GM12878 (cell line): ENCODE data around the gene C1QTNF5. TPM values are rescaled to one million over a fixed set of nuclear protein-coding genes. Genes with fewer than 3 reads are reported as not detected.

ENCODE experiments used
- ATAC-seq: fragments of 200-7000 bp; cut with Tn5 transposase; 3 replicates; pipeline ENCODE4 v1.9.1; 2020; ENCODE audit warnings: mild to moderate bottlenecking, moderate library complexity
- Bru-seq: library from RNA; stranded (reverse); fragments of 400-500 nt; gene quantifications from one replicate; lab custom pipeline; 2021; lab: Mats Ljungman, UMichigan
- BruChase-seq, 2 experiments: library from RNA; stranded (reverse); fragments of 400-500 nt; gene quantifications; one replicate each; lab custom pipeline; 2021; lab: Mats Ljungman, UMichigan
- BruUV-seq: library from RNA; stranded (reverse); fragments of 400-500 nt; replicated peaks from 2 replicates; lab custom pipeline; 2021; lab: Mats Ljungman, UMichigan
- CTCF ChIA-PET: fragments of 300-600 bp; sonication (Branson Sonifier 250); formaldehyde crosslinking; extraction: SDS; loops from one replicate; lab custom pipeline; 2021; ENCODE audit warnings: inconsistent platforms; lab: Yijun Ruan, JAX
- POLR2A ChIA-PET: fragments of 350-600 bp; formaldehyde crosslinking; extraction: SDS; loops from one replicate; lab custom pipeline; 2021; ENCODE audit warnings: inconsistent platforms; lab: Charles Lee
- RAD21 ChIA-PET: fragments of 300-600 bp; sonication (Branson Sonifier 250); formaldehyde crosslinking; loops from one replicate; lab custom pipeline; 2023; ENCODE audit warnings: antibody characterized with exemption; ENCODE audit not compliant: unreplicated experiment; lab: Charles Lee
- SMC1A ChIA-PET: fragments of 300-600 bp; sonication (Branson Sonifier 250); formaldehyde crosslinking; loops from one replicate; lab custom pipeline; 2023; ENCODE audit not compliant: unreplicated experiment, uncharacterized antibody; lab: Charles Lee
- DNase-seq: peaks from one replicate; pipeline ENCODE4 v3.0.0-alpha.2; 2011; ENCODE audit warnings: low read depth, low spot score
- FAIRE-seq: peaks from 3 replicates; lab custom pipeline; 2011; peaks lifted over from hg19 to GRCh38; lab: Jason Lieb, UNC
- H2AFZ ChIP-seq: 2 replicates; pipeline ENCODE4 v1.6.0; 2011; ENCODE audit warnings: low read depth, low read length, control low read depth; ENCODE audit not compliant: control insufficient read depth
- H3K27ac ChIP-seq: 2 replicates; pipeline ENCODE4 v1.5.1; 2011; ENCODE audit warnings: control low read depth; ENCODE audit not compliant: control insufficient read depth, insufficient read depth
- H3K27me3 ChIP-seq, 2 experiments: replicated peaks in 1 of 2; 2 replicates each; pipeline versions ENCODE4 v1.6.0 to v1.6.1; 2011; ENCODE audit warnings: low read length in 1 of 2; ENCODE audit not compliant: control insufficient read depth in 2 of 2, insufficient read depth in 2 of 2
- H3K36me3 ChIP-seq, 2 experiments: 2 replicates each; pipeline ENCODE4 v1.5.1; 2011; ENCODE audit warnings: low read length in 1 of 2; ENCODE audit not compliant: control insufficient read depth in 2 of 2, insufficient read depth in 2 of 2
- H3K4me1 ChIP-seq: 2 replicates; pipeline ENCODE4 v1.6.1; 2011; ENCODE audit warnings: mild to moderate bottlenecking, low read length, moderate library complexity, mixed read lengths; ENCODE audit not compliant: control insufficient read depth, insufficient read depth
- H3K4me2 ChIP-seq: 2 replicates; pipeline ENCODE4 v1.6.0; 2011; ENCODE audit warnings: control low read depth; ENCODE audit not compliant: control insufficient read depth, insufficient read depth
- H3K4me3 ChIP-seq: fragments of 200-600 bp; sonication (generic); 2 replicates; pipeline ENCODE4 v1.5.1; 2016
- H3K79me2 ChIP-seq: 2 replicates; pipeline ENCODE4 v1.6.0; 2011; ENCODE audit warnings: low read length; ENCODE audit not compliant: control insufficient read depth, insufficient read depth
- H3K9ac ChIP-seq: 2 replicates; pipeline ENCODE4 v1.8.0; 2011; ENCODE audit warnings: low read length, control low read depth, mixed read lengths; ENCODE audit not compliant: control insufficient read depth, insufficient read depth
- H3K9me3 ChIP-seq: replicated peaks from 3 replicates; pipeline ENCODE4 v1.5.1; 2011; ENCODE audit warnings: mild to moderate bottlenecking, low read length; ENCODE audit not compliant: control insufficient read depth, insufficient read depth
- H4K20me1 ChIP-seq: 2 replicates; pipeline ENCODE4 v1.6.0; 2011; ENCODE audit not compliant: control insufficient read depth, insufficient read depth
- LARP7 ChIP-seq: fragments of 450-650 bp; IDR thresholded peaks from 2 replicates; pipeline ENCODE4 v1.6.1; 2017; ENCODE audit warnings: mild to moderate bottlenecking
- WGBS: methylation state at CpG from one replicate; pipeline ENCODE4 v1.1.6; 2016; ENCODE audit warnings: low lambda C conversion rate; ENCODE audit not compliant: insufficient replicate concordance, insufficient coverage; ENCODE audit errors: missing lambda C conversion rate; 5-methylcytosine and 5-hydroxymethylcytosine counted together
- in situ Hi-C: fragments of 300-500 bp; cut with MboI; formaldehyde crosslinking; loops from 9 replicates; pipeline ENCODE4 v1.14.3; 2018; ENCODE audit warnings: mixed read lengths
- intact Hi-C: fragments of 100-400 bp; cut with micrococcal nuclease; formaldehyde crosslinking; loops from one replicate; pipeline ENCODE4 v1.14.2; 2022; ENCODE audit not compliant: unreplicated experiment
- long read RNA-seq, 2 experiments: library from polyadenylated mRNA; unstranded; transcript quantifications; one replicate each; pipeline ENCODE4 v2.0.0, GENCODE V29; 2019 to 2020
- polyA minus RNA-seq, 3 experiments: library from RNA; depleted of rRNA, polyadenylated mRNA; stranded (reverse); fragments of >200 nt; gene quantifications; 2 replicates each; pipeline ENCODE4 v1.2.3, GENCODE V29; 2011
- polyA plus RNA-seq, 11 experiments: library from polyadenylated mRNA; depleted of rRNA in 4 of 11; unstranded in 6 of 11; stranded (reverse) in 5 of 11; fragments of >200 nt; fragmentation: Nextera tagmentation in 4 of 11; fragmentation: Illumina TruSeq in 1 of 11; extraction: Ambion mirVana in 4 of 11; extraction: Trizol in 1 of 11; gene quantifications; 1 replicate in 1 of 11; 2 replicates in 10 of 11; pipeline versions ENCODE4 v1.2.1 to v1.2.3, GENCODE V29; 2011 to 2016; ENCODE audit warnings: inconsistent platforms in 2 of 11, missing spikeins in 2 of 11, low read depth in 1 of 11
- total RNA-seq, 4 experiments: library from RNA; depleted of rRNA in 3 of 4; stranded (reverse); fragments of >200 nt in 3 of 4; fragmentation: Illumina TruSeq in 1 of 4; extraction: Trizol in 1 of 4; gene quantifications; 2 replicates each; pipeline versions ENCODE4 v1.2.1 to v1.2.3, GENCODE V29; 2013 to 2021
- TF ChIP-seq, protein P1 (sequence below): fragments of 450-650 bp; IDR thresholded peaks from 2 replicates; pipeline ENCODE4 v1.6.1; 2016; ENCODE audit warnings: mild to moderate bottlenecking

C1QTNF5 gene, protein sequence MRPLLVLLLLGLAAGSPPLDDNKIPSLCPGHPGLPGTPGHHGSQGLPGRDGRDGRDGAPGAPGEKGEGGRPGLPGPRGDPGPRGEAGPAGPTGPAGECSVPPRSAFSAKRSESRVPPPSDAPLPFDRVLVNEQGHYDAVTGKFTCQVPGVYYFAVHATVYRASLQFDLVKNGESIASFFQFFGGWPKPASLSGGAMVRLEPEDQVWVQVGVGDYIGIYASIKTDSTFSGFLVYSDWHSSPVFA
- not detected in 2 replicates for total RNA-seq (2013; cell fraction: nucleolus; rRNA removed)
- not detected in 2 replicates for total RNA-seq (2014; rRNA removed)
- total RNA-seq (2014; rRNA removed; fragmentation: Illumina TruSeq; extraction: Trizol): not detected in 2 replicates
- not detected in 2 replicates for total RNA-seq (2021)
- polyA plus RNA-seq (2011; ENCODE audit: low read depth): not detected
- polyA plus RNA-seq (2011; rRNA removed): not detected in 2 replicates
- not detected in 2 replicates for polyA plus RNA-seq (2011; cell fraction: cytosol; rRNA removed)
- not detected in 2 replicates for polyA plus RNA-seq (2011; cell fraction: nucleus; rRNA removed)
- polyA plus RNA-seq (2012): not detected in 2 replicates
- not detected in 2 replicates for polyA plus RNA-seq (2014; fragmentation: Illumina TruSeq; extraction: Trizol)
- polyA plus RNA-seq (2014; fragmentation: Nextera tagmentation; extraction: Ambion mirVana): not detected
- polyA plus RNA-seq (2014; rRNA removed): not detected in 2 replicates
- polyA plus RNA-seq (2016; fragmentation: Nextera tagmentation; extraction: Ambion mirVana): not detected
- polyA minus RNA-seq (2011; rRNA and poly(A)+ RNA removed): not detected in 2 replicates
- not detected in 2 replicates for polyA minus RNA-seq (2011; cell fraction: cytosol; rRNA and poly(A)+ RNA removed)
- not detected in 2 replicates for polyA minus RNA-seq (2011; cell fraction: nucleus; rRNA and poly(A)+ RNA removed)
- Bru-seq, nascent RNA: not detected
- BruChase-seq, experiment 1, labeled RNA remaining after a 6-hour chase: not detected
- BruChase-seq, experiment 2, labeled RNA remaining after a 2-hour chase: not detected
- long read RNA-seq, experiment 1: 0 reads
- long read RNA-seq, experiment 2: 0 reads

DNA sequence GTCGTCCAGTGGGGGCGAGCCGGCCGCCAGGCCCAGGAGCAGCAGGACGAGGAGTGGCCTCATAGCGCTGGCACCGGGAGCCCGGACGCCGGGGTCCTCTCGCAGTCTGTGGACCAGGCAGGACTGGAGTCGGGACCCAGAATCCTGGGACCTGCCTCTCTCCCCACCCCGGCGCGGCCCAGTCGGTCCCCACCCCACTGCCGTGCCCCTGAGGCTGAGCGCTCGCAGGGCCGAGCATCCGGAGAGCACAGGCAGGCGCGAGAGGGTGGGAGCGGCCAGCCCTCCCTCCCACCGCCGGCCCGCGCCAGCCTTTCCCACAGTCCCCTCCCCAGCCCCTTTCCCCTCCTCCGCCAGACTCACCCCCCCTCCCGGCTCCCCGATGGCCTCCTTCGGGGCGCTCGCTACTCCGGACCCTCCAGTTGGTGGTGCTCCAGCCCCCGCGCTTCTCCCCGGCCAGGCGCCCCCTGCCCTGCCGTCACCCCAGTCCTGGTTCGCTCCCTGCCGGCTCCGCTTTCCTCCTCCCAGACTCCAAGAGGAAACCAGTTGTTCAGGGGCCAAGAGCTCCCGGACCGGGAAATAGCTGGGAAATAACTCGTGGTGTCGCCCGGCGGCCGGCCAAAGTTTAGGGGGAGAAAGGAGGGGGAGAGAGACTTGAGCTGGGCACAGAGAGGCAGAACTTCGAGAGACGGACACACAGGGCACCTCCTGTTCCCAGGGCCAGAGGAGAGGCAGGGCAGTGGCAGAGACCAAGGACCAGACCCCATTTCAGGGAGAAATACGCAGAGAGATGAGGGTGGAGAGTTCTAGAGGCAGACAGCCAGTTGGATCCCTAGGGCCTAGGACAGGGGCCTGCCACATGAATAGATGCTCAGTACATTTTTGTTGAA is at the start of gene C1QTNF5:
Gene C1QTNF5 (minus strand): TSS at position 549 of the 887 bp plus-strand sequence. CDS start 486 bp downstream, at position 63.
- no peak within 1 kb of the TSS for H3K9ac ChIP-seq

More for the DNA sequence above, at the start of gene C1QTNF5:
- WGBS: 16% methylated on average over 32 of the region's 53 CpGs
- TF ChIP-seq LARP7: 0 out of 2 replicates have a peak, but pooled peaks have one; percentile 11
- TF ChIP-seq, protein P1, sequence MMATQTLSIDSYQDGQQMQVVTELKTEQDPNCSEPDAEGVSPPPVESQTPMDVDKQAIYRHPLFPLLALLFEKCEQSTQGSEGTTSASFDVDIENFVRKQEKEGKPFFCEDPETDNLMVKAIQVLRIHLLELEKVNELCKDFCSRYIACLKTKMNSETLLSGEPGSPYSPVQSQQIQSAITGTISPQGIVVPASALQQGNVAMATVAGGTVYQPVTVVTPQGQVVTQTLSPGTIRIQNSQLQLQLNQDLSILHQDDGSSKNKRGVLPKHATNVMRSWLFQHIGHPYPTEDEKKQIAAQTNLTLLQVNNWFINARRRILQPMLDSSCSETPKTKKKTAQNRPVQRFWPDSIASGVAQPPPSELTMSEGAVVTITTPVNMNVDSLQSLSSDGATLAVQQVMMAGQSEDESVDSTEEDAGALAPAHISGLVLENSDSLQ: no peak
- TF ChIP-seq, all 136 proteins: peak for 1
- SMC1A ChIA-PET: interaction anchor here (1.1 kb wide), 1 partner anchor 19 kb away, joined by 3 read pairs; no protein-coding TSS in a partner anchor
- CTCF ChIA-PET: interaction anchor here (0.6 to 3.7 kb wide), 9 partner anchors 14 to 474 kb away, joined by 3 to 45 read pairs (median 3); no protein-coding TSS in a partner anchor
- in situ Hi-C loops (no loop called here), intact Hi-C loops (no loop called here)
- H3K4me2 ChIP-seq: 0 out of 2 replicates have a peak within 1 kb of the TSS, but pooled peaks have one; percentile 9
- RAD21 ChIA-PET: no interaction called here
- H4K20me1 ChIP-seq: no peaks in the 10 kb centered on the region
- FAIRE-seq: no peak
- BruUV-seq: no TSS peak
- no peak within 1 kb of the TSS for H2AFZ ChIP-seq
- DNase-seq: no peak
- peaks cover 5% of the 10 kb centered on the region; the same call in 1 of the 2 replicates for H3K4me1 ChIP-seq
- H3K79me2 ChIP-seq: peaks cover 2% of the 10 kb centered on the region
- no peaks in the 10 kb centered on the region for H3K9me3 ChIP-seq
- peaks cover 9 to 11% of the 10 kb centered on the region in 2 experiments for H3K27me3 ChIP-seq
- no peak within 1 kb of the TSS for H3K27ac ChIP-seq
- H3K36me3 ChIP-seq: no peaks in the 10 kb centered on the region
- H3K4me3 ChIP-seq: no peak within 1 kb of the TSS
- POLR2A ChIA-PET: no interaction called here
- ATAC-seq: no peak; the same call in 2 of the 3 replicates
